ENCODE data around the gene F10.

F10 gene

DNA sequence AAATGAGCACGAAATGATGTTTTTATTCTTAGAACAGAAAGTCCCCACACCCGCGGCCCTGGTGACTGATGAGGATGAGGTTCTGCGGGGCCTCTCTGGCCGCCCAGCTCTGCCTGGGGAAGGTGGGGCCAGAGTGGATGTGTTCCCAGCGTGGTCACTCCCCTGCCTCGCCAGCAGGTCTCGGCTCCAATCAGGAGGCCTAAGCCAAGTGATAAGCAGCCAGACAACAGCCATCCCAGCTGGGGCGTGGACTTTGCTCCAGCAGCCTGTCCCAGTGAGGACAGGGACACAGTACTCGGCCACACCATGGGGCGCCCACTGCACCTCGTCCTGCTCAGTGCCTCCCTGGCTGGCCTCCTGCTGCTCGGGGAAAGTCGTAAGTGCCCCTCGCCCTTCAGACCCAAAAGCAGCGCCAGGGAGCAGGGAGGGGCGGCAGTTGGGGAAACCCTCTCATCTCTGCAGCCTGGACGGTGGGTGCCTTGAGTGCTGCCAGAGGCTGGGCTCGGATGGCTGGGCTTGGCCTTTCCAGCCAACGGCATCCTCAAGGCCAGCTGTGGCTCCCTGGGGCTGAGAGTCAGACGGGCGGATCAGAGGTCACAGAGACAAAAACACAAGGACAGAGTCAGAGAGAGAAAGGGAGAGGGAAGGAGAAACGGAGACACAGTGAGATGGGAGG lies at the start of gene F10:
Gene F10, plus strand, starts transcription at position 250 of the 676 bp plus-strand sequence. Its CDS starts 57 bp downstream, at position 307.
- H3K4me3 ChIP-seq (ENCODE audit: low read depth, low read length): no peak within 1 kb of the TSS
- TF ChIP-seq CTCF (IDR thresholded peaks at IDR 0.05; ENCODE audit: low read depth, low read length, missing control alignments): no peak
- no peak for DNase-seq (ENCODE audit: low read depth)

- no peak for DNase-seq (ENCODE audit: low read depth)
- no peak for TF ChIP-seq CTCF (IDR thresholded peaks at IDR 0.05; ENCODE audit: low read depth, low read length, missing control alignments)
Observed at GRCh38 chr13:113073942-113074341, 48.7 kb upstream of the F10 start.

GRCh38 chr13:113074401-113074800 lies 48.2 kb upstream of the F10 start:
- no peak for TF ChIP-seq CTCF (IDR thresholded peaks at IDR 0.05; ENCODE audit: low read depth, low read length, missing control alignments)

More at GRCh38 chr13:113073942-113074341, 48.7 kb upstream of the F10 start:
- H3K4me3 ChIP-seq (ENCODE audit: low read depth, low read length): no peak overlapping the region

DNA sequence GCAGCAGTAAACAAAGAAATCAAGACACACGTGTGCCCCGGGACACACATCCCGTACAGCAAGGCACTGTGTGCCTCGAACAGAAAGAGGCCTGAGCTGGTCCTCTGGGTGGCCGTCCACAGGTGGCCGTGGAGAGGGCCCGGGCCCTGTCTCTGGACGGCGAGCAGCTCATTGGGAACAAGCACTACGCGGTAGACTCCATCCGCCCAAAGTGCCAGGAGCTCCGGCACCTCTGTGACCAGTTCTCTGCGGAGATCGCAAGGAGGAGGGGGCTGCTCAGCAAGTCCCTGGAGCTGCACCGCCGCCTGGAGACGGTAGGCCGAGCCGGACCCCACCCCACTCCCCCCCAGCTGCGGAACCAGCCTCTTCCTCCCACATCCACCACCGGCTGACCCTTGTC lies 47.7 kb upstream of the F10 start:
- no peak for TF ChIP-seq CTCF (IDR thresholded peaks at IDR 0.05; ENCODE audit: low read depth, low read length, missing control alignments)
- H3K4me3 ChIP-seq (ENCODE audit: low read depth, low read length): no peak overlapping the region
- DNase-seq (ENCODE audit: low read depth): no peak

More at GRCh38 chr13:113074401-113074800, 48.2 kb upstream of the F10 start:
- DNase-seq (ENCODE audit: low read depth): no peak
- no peak overlapping the region for H3K4me3 ChIP-seq (ENCODE audit: low read depth, low read length)

DNA sequence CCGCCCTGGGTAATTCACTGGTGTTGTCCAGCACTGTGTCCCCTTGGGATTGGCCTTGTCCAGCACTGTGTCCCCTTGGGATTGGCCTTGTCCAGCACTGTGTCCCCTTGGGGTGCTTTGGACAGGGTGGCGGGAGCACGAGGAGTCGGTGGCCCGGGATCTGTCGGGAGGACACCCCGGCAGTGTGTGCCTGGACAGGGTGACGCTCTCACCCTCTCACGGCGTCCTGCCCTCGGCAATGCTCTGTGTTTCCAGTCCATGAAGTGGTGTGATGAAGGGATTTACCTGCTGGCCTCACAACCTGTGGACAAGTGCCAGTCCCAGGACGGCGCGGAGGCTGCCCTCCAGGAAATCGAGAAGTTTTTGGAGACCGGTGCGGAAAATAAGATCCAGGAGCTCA lies 46.9 kb upstream of the F10 start:
- no peak for DNase-seq (ENCODE audit: low read depth)
- no peak overlapping the region for H3K4me3 ChIP-seq (ENCODE audit: low read depth, low read length)
- TF ChIP-seq CTCF (IDR thresholded peaks at IDR 0.05; ENCODE audit: low read depth, low read length, missing control alignments): no peak

GRCh38 chr13:113076681-113077401 lies 45.8 kb upstream of the F10 start:
- no peak for DNase-seq (ENCODE audit: low read depth)
- TF ChIP-seq CTCF (IDR thresholded peaks at IDR 0.05; ENCODE audit: low read depth, low read length, missing control alignments): no peak
- no peak overlapping the region for H3K4me3 ChIP-seq (ENCODE audit: low read depth, low read length)

Measured in GM12864 (cell line).